IMR-90 (cell line): ENCODE data around the gene GLS. TPM values are rescaled to one million over a fixed set of nuclear protein-coding genes. Genes with fewer than 3 reads are reported as not detected.

ENCODE experiments used
- ATAC-seq: fragments of 200-7000 bp; cut with Tn5 transposase; 2 replicates; pipeline ENCODE4 v1.9.1; 2020; ENCODE audit warnings: low read depth, mild to moderate bottlenecking, moderate library complexity
- BruUV-seq: library from RNA; stranded (reverse); fragments of 400-500 nt; replicated peaks from 2 replicates; lab custom pipeline; 2021; lab: Mats Ljungman, UMichigan
- CTCF ChIA-PET: fragments of 300-600 bp; formaldehyde crosslinking; extraction: SDS; loops from one replicate; lab custom pipeline; 2021; ENCODE audit warnings: antibody characterized with exemption; lab: Yijun Ruan, JAX
- POLR2A ChIA-PET: fragments of 300-600 bp; sonication (Branson Sonifier 250); formaldehyde crosslinking; loops from one replicate; lab custom pipeline; 2022; ENCODE audit warnings: antibody characterized with exemption; ENCODE audit not compliant: unreplicated experiment; lab: Charles Lee
- DNase-seq: peaks from one replicate; pipeline ENCODE4 v3.0.0; 2013
- H2AFZ ChIP-seq: replicated peaks from 2 replicates; pipeline ENCODE3; 2013; ENCODE audit warnings: low read length, mild to moderate bottlenecking; ENCODE audit not compliant: poor library complexity
- H2AK5ac ChIP-seq: 2 replicates; pipeline ENCODE4 v1.6.1; 2013; ENCODE audit warnings: low read depth, low read length, inconsistent platforms
- H2AK9ac ChIP-seq: replicated peaks from 2 replicates; pipeline ENCODE3; 2013; ENCODE audit warnings: mild to moderate bottlenecking, low read depth, low read length, moderate library complexity; ENCODE audit not compliant: poor library complexity
- H2BK120ac ChIP-seq: 2 replicates; pipeline ENCODE4 v1.6.1; 2013; ENCODE audit warnings: low read depth, low read length, inconsistent platforms
- H2BK15ac ChIP-seq: 3 replicates; pipeline ENCODE4 v1.6.1; 2013; ENCODE audit warnings: low read depth, low read length, inconsistent platforms
- H2BK20ac ChIP-seq: 2 replicates; pipeline ENCODE4 v1.6.1; 2013; ENCODE audit warnings: low read depth, mild to moderate bottlenecking, inconsistent platforms, low read length, moderate library complexity
- H2BK5ac ChIP-seq: 2 replicates; pipeline ENCODE4 v1.6.1; 2013; ENCODE audit warnings: mild to moderate bottlenecking, low read depth, low read length, inconsistent platforms; ENCODE audit not compliant: poor library complexity, severe bottlenecking
- H3K14ac ChIP-seq: replicated peaks from 2 replicates; pipeline ENCODE4 v1.6.1; 2013; ENCODE audit warnings: low read depth, low read length, inconsistent platforms
- H3K18ac ChIP-seq: 2 replicates; pipeline ENCODE4 v1.6.1; 2013; ENCODE audit warnings: low read depth, low read length, control low read depth
- H3K23ac ChIP-seq: 2 replicates; pipeline ENCODE4 v1.6.1; 2013; ENCODE audit warnings: low read depth, low read length, inconsistent platforms
- H3K27ac ChIP-seq: 2 replicates; pipeline ENCODE4 v1.5.1; 2013; ENCODE audit warnings: mild to moderate bottlenecking, control low read depth, low read length; ENCODE audit not compliant: insufficient read depth
- H3K27me3 ChIP-seq: 2 replicates; pipeline ENCODE4 v1.6.1; 2013; ENCODE audit warnings: low read length; ENCODE audit not compliant: control insufficient read depth, insufficient read depth
- H3K36me3 ChIP-seq: 2 replicates; pipeline ENCODE4 v1.6.1; 2013; ENCODE audit warnings: low read length, mixed read lengths; ENCODE audit not compliant: control insufficient read depth, insufficient read depth
- H3K4ac ChIP-seq: 2 replicates; pipeline ENCODE4 v1.6.1; 2013; ENCODE audit warnings: low read depth, low read length, inconsistent platforms
- H3K4me1 ChIP-seq: 2 replicates; pipeline ENCODE4 v1.6.1; 2013; ENCODE audit warnings: low read length, mixed read lengths; ENCODE audit not compliant: control insufficient read depth, insufficient read depth
- H3K4me2 ChIP-seq: 2 replicates; pipeline ENCODE4 v1.6.1; 2013; ENCODE audit warnings: low read depth, mild to moderate bottlenecking, control low read depth, low read length, moderate library complexity
- H3K4me3 ChIP-seq: 2 replicates; pipeline ENCODE4 v1.5.1; 2013; ENCODE audit warnings: low read depth, mild to moderate bottlenecking, control low read depth, low read length, moderate library complexity; ENCODE audit not compliant: insufficient read depth
- H3K56ac ChIP-seq: 2 replicates; pipeline ENCODE4 v1.6.1; 2013; ENCODE audit warnings: low read length, inconsistent platforms; ENCODE audit not compliant: insufficient read depth; ENCODE audit errors: extremely low read depth
- H3K79me1 ChIP-seq, 2 experiments: 2 replicates each; pipeline ENCODE4 v1.6.1; 2013; ENCODE audit warnings: low read length in 2 of 2, inconsistent platforms in 1 of 2, low read depth in 1 of 2
- H3K9ac ChIP-seq: 2 replicates; pipeline ENCODE4 v1.6.1; 2013; ENCODE audit warnings: low read depth, low read length, control low read depth
- H3K9me1 ChIP-seq: 2 replicates; pipeline ENCODE4 v1.6.1; 2013; ENCODE audit warnings: low read length, inconsistent platforms; ENCODE audit not compliant: insufficient read depth
- H3K9me3 ChIP-seq: 2 replicates; pipeline ENCODE4 v1.6.1; 2013; ENCODE audit warnings: low read length; ENCODE audit not compliant: control insufficient read depth, insufficient read depth
- H4K20me1 ChIP-seq: 2 replicates; pipeline ENCODE4 v1.6.1; 2013; ENCODE audit warnings: low read length, inconsistent platforms; ENCODE audit not compliant: insufficient read depth
- H4K5ac ChIP-seq: 2 replicates; pipeline ENCODE4 v1.6.1; 2013; ENCODE audit warnings: mild to moderate bottlenecking, low read depth, low read length, control low read depth
- H4K8ac ChIP-seq, 2 experiments: 2 replicates each; pipeline ENCODE4 v1.6.1; 2013; ENCODE audit warnings: low read depth in 2 of 2, low read length in 2 of 2, control low read depth in 1 of 2, inconsistent platforms in 1 of 2
- H4K91ac ChIP-seq: 2 replicates; pipeline ENCODE4 v1.6.1; 2013; ENCODE audit warnings: low read depth, low read length, inconsistent platforms; ENCODE audit not compliant: insufficient read depth
- BHLHE40 ChIP-seq: fragments of 150-350 bp; IDR thresholded peaks from 2 replicates; pipeline ENCODE4 v1.6.1; 2016; ENCODE audit warnings: mild to moderate bottlenecking, low read depth, low read length
- CEBPB ChIP-seq: IDR thresholded peaks from 2 replicates; pipeline ENCODE4 v1.6.1; 2012; ENCODE audit warnings: low read depth, low read length, improper control_type of control experiment
- CHD1 ChIP-seq: IDR thresholded peaks from 2 replicates; pipeline ENCODE4 v1.6.1; 2012; ENCODE audit warnings: low read depth, low read length, improper control_type of control experiment
- ELK1 ChIP-seq: fragments of 150-350 bp; IDR thresholded peaks from 2 replicates; pipeline ENCODE4 v1.6.1; 2016; ENCODE audit warnings: low read depth, mild to moderate bottlenecking, low read length, moderate library complexity, borderline replicate concordance
- FOS ChIP-seq: fragments of 150-350 bp; IDR thresholded peaks from 2 replicates; pipeline ENCODE4 v1.6.1; 2016; ENCODE audit warnings: low read depth, low read length
- MXI1 ChIP-seq: IDR thresholded peaks from 2 replicates; pipeline ENCODE4 v1.6.1; 2012; ENCODE audit warnings: low read depth, mild to moderate bottlenecking, low read length, moderate library complexity, borderline replicate concordance
- WGBS, 2 experiments: methylation state at CpG; one replicate each; pipeline versions ENCODE4 v1.1.5 to v1.1.7; 2013; ENCODE audit warnings: missing lambda C conversion rate in 2 of 2; ENCODE audit not compliant: insufficient read length in 1 of 2; ENCODE audit errors: extremely low coverage in 2 of 2; 5-methylcytosine and 5-hydroxymethylcytosine counted together
- dilution Hi-C: fragments of 300-500 bp; cut with HindIII; formaldehyde crosslinking; loops from one replicate; pipeline ENCODE4 v1.14.3; 2018; ENCODE audit warnings: low sequenced_read_pairs; ENCODE audit not compliant: unreplicated experiment
- in situ Hi-C: fragments of 300-500 bp; cut with MboI; formaldehyde crosslinking; loops from 3 replicates; pipeline ENCODE4 v1.14.3; 2019; ENCODE audit warnings: low sequenced_read_pairs, inconsistent platforms, mixed read lengths
- intact Hi-C: fragments of 100-400 bp; cut with micrococcal nuclease; formaldehyde crosslinking; loops from 2 replicates; pipeline ENCODE4 v1.10.0; 2022
- polyA plus RNA-seq, 3 experiments: library from polyadenylated mRNA; depleted of rRNA; stranded (reverse); fragments of >200 nt; gene quantifications; 2 replicates each; pipeline ENCODE4 v1.2.3, GENCODE V29; 2012; ENCODE audit warnings: low replicate concordance in 1 of 3
- total RNA-seq: library from RNA; depleted of rRNA; stranded (reverse); fragments of >200 nt; gene quantifications from 2 replicates; pipeline ENCODE4 v1.2.3, GENCODE V29; 2012

The GLS gene
- total and polyA plus RNA-seq, 2 of the 4 experiments (the other 2 are of a cell fraction): 87.5 to 130 TPM

- Histone ChIP-seq H4K20me1 (peaks cover 15% of the 10 kb centered on the region; the same call in 1 of the 2 replicates), H3K9me3 (no peaks in the 10 kb centered on the region), H2AK5ac (no peak overlapping the region), H3K27ac (no peak overlapping the region), H3K79me1 (peaks cover 35 to 70% of the 10 kb centered on the region in 2 experiments), H2AK9ac (no peak overlapping the region), H3K18ac (peak overlapping the region; percentile 25; the same call in 1 of the 2 replicates), H3K14ac (no peak overlapping the region), H3K56ac (no peak overlapping the region), H4K8ac (no peak overlapping the region), H2BK5ac (peak overlapping the region; percentile 53), H3K4me3 (no peak overlapping the region), H3K4ac (peak overlapping the region; percentile 54; the same call in 1 of the 2 replicates), H2BK120ac (peak overlapping the region; percentile 56; the same call in 1 of the 2 replicates), H2BK20ac (peak overlapping the region; percentile 65; the same call in 1 of the 2 replicates), H3K4me1 (peaks cover 11% of the 10 kb centered on the region), H4K5ac (no peak overlapping the region), H2BK15ac (no peak overlapping the region; the same call in 2 of the 3 replicates), H4K91ac (no peak overlapping the region), H3K9me1 (peaks cover 26% of the 10 kb centered on the region), H3K4me2 (peak overlapping the region; percentile 25; the same call in 1 of the 2 replicates), H3K9ac (no peak overlapping the region), H3K23ac (0 out of 2 replicates have a peak overlapping the region, but pooled peaks have one; percentile 40), H3K27me3 (no peaks in the 10 kb centered on the region), H2AFZ (no peak overlapping the region), H3K36me3 (peaks cover 28% of the 10 kb centered on the region)
- no peak for TF ChIP-seq CHD1
- TF ChIP-seq MXI1: no peak
- peak; percentile 24; the same call in 1 of the 2 replicates for TF ChIP-seq CEBPB
- TF ChIP-seq FOS: 0 out of 2 replicates have a peak, but pooled peaks have one; percentile 27
- 0 out of 2 replicates have a peak, but pooled peaks have one; percentile 21 for TF ChIP-seq BHLHE40
- TF ChIP-seq ELK1: no peak
- in situ Hi-C loops (no loop called here), dilution Hi-C loops (no loop called here), intact Hi-C loops (loop anchor here (5.0 kb wide), 1 partner anchor 38 kb away; no protein-coding TSS in a partner anchor)
- ChIA-PET POLR2A (no interaction called here), CTCF (no interaction called here)
- no CpG with 5 or more reads among the region's 4 CpGs for WGBS, 2 experiments
- ATAC-seq: no peak
- DNase-seq: peak; percentile 66
- no TSS peak for BruUV-seq
These were observed 129.1 kb downstream of the GLS start for GRCh38 chr2:191009541-191010374.
